CD14-positive monocyte (primary cell): ENCODE measurements around the gene SERP2. TPM values are rescaled to one million over a fixed set of nuclear protein-coding genes. Genes with fewer than 3 reads are reported as not detected.

Experiments
- DNase-seq, 3 donors: peaks; one replicate each; pipeline ENCODE4 v3.0.0-alpha.2; 2011 to 2022
- H2AFZ ChIP-seq: 2 replicates; pipeline ENCODE4 v1.6.0; 2012; ENCODE audit warnings: mild to moderate bottlenecking, low read depth, low read length, inconsistent platforms; ENCODE audit not compliant: insufficient read depth, poor library complexity, severe bottlenecking
- H3K27ac ChIP-seq, 2 donors: 1 replicate in 1 of 2; 2 replicates in 1 of 2; pipeline ENCODE4 v1.5.1; 2012 to 2013; ENCODE audit warnings: low read length in 2 of 2, control low read depth in 1 of 2, inconsistent platforms in 1 of 2, low read depth in 1 of 2, mild to moderate bottlenecking in 1 of 2
- H3K27me3 ChIP-seq, 2 donors: one replicate each; pipeline versions ENCODE4 v1.6.0 to v1.6.1; 2011 to 2013; ENCODE audit warnings: low read length in 2 of 2; ENCODE audit not compliant: control insufficient read depth in 2 of 2, insufficient read depth in 2 of 2
- H3K36me3 ChIP-seq, 2 donors: replicated peaks in 1 of 2; 1 replicate in 1 of 2; 2 replicates in 1 of 2; pipeline versions ENCODE4 v1.5.1 to v1.6.1; 2012 to 2013; ENCODE audit warnings: low read length in 2 of 2, control low read depth in 1 of 2, inconsistent platforms in 1 of 2, mild to moderate bottlenecking in 1 of 2; ENCODE audit not compliant: insufficient read depth in 2 of 2, control insufficient read depth in 1 of 2
- H3K4me1 ChIP-seq, 2 donors: 1 replicate in 1 of 2; 2 replicates in 1 of 2; pipeline versions ENCODE4 v1.5.1 to v1.6.1; 2012 to 2013; ENCODE audit warnings: low read length in 2 of 2, control low read depth in 1 of 2, inconsistent platforms in 1 of 2, mild to moderate bottlenecking in 1 of 2, moderate library complexity in 1 of 2; ENCODE audit not compliant: insufficient read depth in 2 of 2, control insufficient read depth in 1 of 2
- H3K4me2 ChIP-seq: replicated peaks from 2 replicates; pipeline ENCODE3; 2012; ENCODE audit warnings: low read length, moderate library complexity, mild to moderate bottlenecking; ENCODE audit not compliant: poor library complexity, severe bottlenecking; ENCODE audit errors: extremely low read depth
- H3K4me3 ChIP-seq, 3 experiments: fragments of 200-600 bp in 1 of 3; sonication (generic) in 1 of 3; replicated peaks in 1 of 3; 1 replicate in 2 of 3; 2 replicates in 1 of 3; pipeline ENCODE4 v1.5.1; 2011 to 2013; ENCODE audit warnings: low read length in 3 of 3, mild to moderate bottlenecking in 3 of 3, control low read depth in 2 of 3, low read depth in 2 of 3, inconsistent platforms in 1 of 3, moderate library complexity in 1 of 3
- H3K79me2 ChIP-seq: 2 replicates; pipeline ENCODE4 v1.6.0; 2012; ENCODE audit warnings: mild to moderate bottlenecking, control low read depth, inconsistent platforms, low read length, moderate library complexity; ENCODE audit not compliant: insufficient read depth
- H3K9ac ChIP-seq: 2 replicates; pipeline ENCODE4 v1.6.0; 2017; ENCODE audit warnings: low read length, mild to moderate bottlenecking; ENCODE audit not compliant: insufficient read depth, poor library complexity, severe bottlenecking
- H3K9me3 ChIP-seq, 2 donors: replicated peaks in 1 of 2; 1 replicate in 1 of 2; 2 replicates in 1 of 2; pipeline versions ENCODE4 v1.5.1 to v1.6.1; 2012 to 2013; ENCODE audit warnings: low read length in 2 of 2, control low read depth in 1 of 2; ENCODE audit not compliant: control insufficient read depth in 1 of 2, insufficient read depth in 1 of 2
- H4K20me1 ChIP-seq: 2 replicates; pipeline ENCODE4 v1.6.0; 2012; ENCODE audit warnings: mild to moderate bottlenecking, low read length, control low read depth, moderate library complexity; ENCODE audit not compliant: insufficient read depth
- H3K27ac Mint-ChIP-seq, 7 donors: one replicate each; pipeline ENCODE4 v1.8.0; 2020; ENCODE audit warnings: mild to moderate bottlenecking in 7 of 7, mixed read lengths in 7 of 7, moderate library complexity in 6 of 7, inconsistent platforms in 2 of 7
- H3K27me3 Mint-ChIP-seq, 3 donors: one replicate each; pipeline ENCODE4 v1.8.0; 2021 to 2022; ENCODE audit warnings: low read depth in 3 of 3, mild to moderate bottlenecking in 3 of 3, mixed read lengths in 3 of 3, moderate library complexity in 3 of 3, inconsistent platforms in 1 of 3
- H3K36me3 Mint-ChIP-seq, 2 donors: one replicate each; pipeline ENCODE4 v1.8.0; 2020; ENCODE audit warnings: mixed read lengths in 2 of 2, inconsistent platforms in 1 of 2, mild to moderate bottlenecking in 1 of 2
- H3K4me1 Mint-ChIP-seq: one replicate; pipeline ENCODE4 v1.8.0; 2020; ENCODE audit warnings: mild to moderate bottlenecking, mixed read lengths
- H3K4me3 Mint-ChIP-seq, 2 donors: one replicate each; pipeline ENCODE4 v1.8.0; 2020; ENCODE audit warnings: mild to moderate bottlenecking in 2 of 2, mixed read lengths in 2 of 2, moderate library complexity in 1 of 2
- H3K9me3 Mint-ChIP-seq, 7 donors: one replicate each; pipeline ENCODE4 v1.8.0; 2020 to 2022; ENCODE audit warnings: mixed read lengths in 7 of 7, mild to moderate bottlenecking in 6 of 7, moderate library complexity in 6 of 7, inconsistent platforms in 2 of 7
- CTCF ChIP-seq: fragments of 200-600 bp; IDR thresholded peaks from one replicate; pipeline ENCODE4 v1.8.0; 2022; ENCODE audit warnings: antibody characterized with exemption, mild to moderate bottlenecking
- WGBS: methylation state at CpG from one replicate; pipeline ENCODE4 v1.1.5; 2013; ENCODE audit warnings: missing lambda C conversion rate; ENCODE audit not compliant: insufficient coverage; 5-methylcytosine and 5-hydroxymethylcytosine counted together
- intact Hi-C, 2 donors: fragments of 100-400 bp; cut with micrococcal nuclease; formaldehyde crosslinking; loops; one replicate each; pipeline versions ENCODE4 v1.15.0 to v1.15.1; 2023
- polyA plus RNA-seq, 3 donors: library from polyadenylated mRNA; depleted of rRNA in 1 of 3; unstranded in 2 of 3; stranded (reverse) in 1 of 3; fragments of 300-500 nt in 2 of 3; fragments of >200 nt in 1 of 3; fragmentation: Illumina TruSeq in 2 of 3; gene quantifications; 1 replicate in 2 of 3; 2 replicates in 1 of 3; pipeline ENCODE4 v1.2.3, GENCODE V29; 2012 to 2021

SERP2 gene
- polyA plus RNA-seq, 3 donors, result not detected

GRCh38 chr13:44352202-44352601 lies 21.4 kb upstream of the SERP2 start:
- no peaks in the 10 kb centered on the region for H3K27me3 ChIP-seq
- no peak for DNase-seq
- H3K36me3 ChIP-seq, result no peaks in the 10 kb centered on the region
- no peak overlapping the region for H3K9ac ChIP-seq
- no peaks in the 10 kb centered on the region for H3K9me3 ChIP-seq
- no peak overlapping the region for H2AFZ ChIP-seq
- no peaks in the 10 kb centered on the region for H3K79me2 ChIP-seq
- H3K4me3 Mint-ChIP-seq, result no peak overlapping the region
- no peaks in the 10 kb centered on the region for H3K4me1 Mint-ChIP-seq
- H3K4me2 ChIP-seq, result no peak overlapping the region
- H3K27ac ChIP-seq, result no peak overlapping the region
- TF ChIP-seq CTCF, result no peak
- no peak overlapping the region for H3K4me3 ChIP-seq
- peaks cover 0 to 2% (median 0%) of the 10 kb centered on the region in 3 donors for H3K27me3 Mint-ChIP-seq
- intact Hi-C loops, result no loop called here
- WGBS, result no CpG with 5 or more reads among the region's 3 CpGs
- H3K4me1 ChIP-seq, result no peaks in the 10 kb centered on the region
- H3K36me3 Mint-ChIP-seq, result no peaks in the 10 kb centered on the region
- H3K9me3 Mint-ChIP-seq, result peaks cover 0 to 3% (median 0%) of the 10 kb centered on the region in 7 donors
- no peaks in the 10 kb centered on the region for H4K20me1 ChIP-seq
- no peak overlapping the region for H3K27ac Mint-ChIP-seq

- no CpG with 5 or more reads among the region's 2 CpGs for WGBS
- Mint-ChIP-seq H3K27ac (no peak overlapping the region), H3K4me1 (no peaks in the 10 kb centered on the region), H3K27me3 (peaks cover 0 to 2% (median 0%) of the 10 kb centered on the region in 3 donors), H3K36me3 (no peaks in the 10 kb centered on the region), H3K4me3 (no peak overlapping the region), H3K9me3 (peaks cover 0 to 3% (median 0%) of the 10 kb centered on the region in 7 donors)
- H3K9ac ChIP-seq, result no peak overlapping the region
- no peak for DNase-seq
- intact Hi-C loops, result no loop called here
- H3K4me3 ChIP-seq, result no peak overlapping the region
- H2AFZ ChIP-seq, result no peak overlapping the region
- no peaks in the 10 kb centered on the region for H3K79me2 ChIP-seq
- H3K9me3 ChIP-seq, result no peaks in the 10 kb centered on the region
- H3K27me3 ChIP-seq, result no peaks in the 10 kb centered on the region
- H4K20me1 ChIP-seq, result no peaks in the 10 kb centered on the region
- H3K4me2 ChIP-seq, result no peak overlapping the region
- no peaks in the 10 kb centered on the region for H3K36me3 ChIP-seq
- no peak overlapping the region for H3K27ac ChIP-seq
- no peak for TF ChIP-seq CTCF
- H3K4me1 ChIP-seq, result no peaks in the 10 kb centered on the region
Measured at GRCh38 chr13:44352671-44353070, 21.0 kb upstream of the SERP2 start.
